BJ (cell line): ENCODE data around the gene ZNF700. TPM values are rescaled to one million over a fixed set of nuclear protein-coding genes. Genes with fewer than 3 reads are reported as not detected.
"Not testable (repeated sequence)": the region's sequence is repeated elsewhere in the genome, so short reads cannot be mapped to it uniquely, and the experiment has no call there.

Experiments
- CTCF ChIA-PET: fragments of 350-600 bp; formaldehyde crosslinking; extraction: SDS; loops from one replicate; lab custom pipeline; 2021; ENCODE audit warnings: antibody characterized with exemption, inconsistent platforms; lab: Yijun Ruan, JAX
- POLR2A ChIA-PET: fragments of 300-600 bp; sonication (Branson Sonifier 250); formaldehyde crosslinking; extraction: SDS; loops from one replicate; lab custom pipeline; 2021; ENCODE audit warnings: antibody characterized with exemption; lab: Charles Lee
- DNase-seq: peaks from one replicate; pipeline ENCODE4 v3.0.0-alpha.2; 2011; ENCODE audit warnings: low read depth
- H3K27me3 ChIP-seq: 2 replicates; pipeline ENCODE4 v1.6.0; 2011; ENCODE audit warnings: low read length; ENCODE audit not compliant: control insufficient read depth, insufficient read depth
- H3K36me3 ChIP-seq: 2 replicates; pipeline ENCODE4 v1.5.1; 2011; ENCODE audit warnings: low read length; ENCODE audit not compliant: control insufficient read depth, insufficient read depth
- H3K4me3 ChIP-seq: 2 replicates; pipeline ENCODE4 v1.5.1; 2011; ENCODE audit warnings: low read depth, mild to moderate bottlenecking, control low read depth, low read length
- CTCF ChIP-seq: IDR thresholded peaks from 2 replicates; pipeline ENCODE4 v1.5.1; 2011; ENCODE audit warnings: low read depth, mild to moderate bottlenecking, control low read depth, inconsistent platforms, low read length, moderate library complexity; ENCODE audit not compliant: insufficient read depth
- polyA minus RNA-seq: library from RNA; depleted of rRNA, polyadenylated mRNA; stranded (reverse); fragments of >200 nt; gene quantifications from 2 replicates; pipeline ENCODE4 v1.2.3, GENCODE V29; 2011; rRNA and poly(A)+ RNA removed
- polyA plus RNA-seq: library from polyadenylated mRNA; depleted of rRNA; stranded (reverse); fragments of >200 nt; gene quantifications from 2 replicates; pipeline ENCODE4 v1.2.3, GENCODE V29; 2011; rRNA removed

ZNF700 gene
- 2.5 and 4.8 TPM in 2 replicates for polyA plus RNA-seq
- 2.2 and 2.5 TPM in 2 replicates for polyA minus RNA-seq

- no peak for TF ChIP-seq CTCF
- CTCF ChIA-PET, result interaction anchor here (0.6 to 4.3 kb wide), 10 partner anchors 8 to 216 kb away, joined by 3 to 107 read pairs (median 5); partner anchors contain the start of gene ZNF491
- POLR2A ChIA-PET, result no interaction called here
- H3K4me3 ChIP-seq, result peak within 1 kb of the TSS; percentile 90
- no peaks in the 10 kb centered on the region for H3K27me3 ChIP-seq
- no peaks in the 10 kb centered on the region for H3K36me3 ChIP-seq
- peak; percentile 42 for DNase-seq
Measured at GRCh38 chr19:11924886-11925650, at the start of gene ZNF700. Gene ZNF700 (plus strand): TSS chr19:11925107. CDS start chr19:11925211, 104 bp downstream.

- CTCF ChIA-PET, result interaction anchor here (0.7 to 10.1 kb wide), 7 partner anchors 9 to 261 kb away, joined by 3 to 70 read pairs (median 11); partner anchors contain the start of genes ZNF20 and ZNF491
- DNase-seq, result not testable (repeated sequence)
Measured at GRCh38 chr19:11879687-11880266, 45.1 kb upstream of the ZNF700 start.

GRCh38 chr19:11880598-11880997 lies 44.3 kb upstream of the ZNF700 start:
- TF ChIP-seq CTCF, result no peak
- Histone ChIP-seq H3K36me3 (no peaks in the 10 kb centered on the region), H3K27me3 (no peaks in the 10 kb centered on the region; the same call in 1 of the 2 replicates), H3K4me3 (no peak overlapping the region)
- POLR2A ChIA-PET, result no interaction called here
- CTCF ChIA-PET, result interaction anchor here (0.6 to 10.1 kb wide), 7 partner anchors 10 to 260 kb away, joined by 3 to 70 read pairs (median 11); partner anchors contain the start of genes ZNF20 and ZNF491
- no peak for DNase-seq

More at GRCh38 chr19:11879687-11880266, 45.1 kb upstream of the ZNF700 start:
- H3K4me3 ChIP-seq, H3K36me3 ChIP-seq, POLR2A ChIA-PET, H3K27me3 ChIP-seq: not testable (repeated sequence)

- CTCF ChIA-PET, result interaction anchor here (0.6 to 10.1 kb wide), 10 partner anchors 9 to 275 kb away, joined by 3 to 70 read pairs (median 4); partner anchors contain the start of genes ZNF20, ZNF491 and ZNF625
Measured at GRCh38 chr19:11881151-11881800, 43.6 kb upstream of the ZNF700 start.

More at GRCh38 chr19:11881151-11881800, 43.6 kb upstream of the ZNF700 start:
- no peaks in the 10 kb centered on the region for H3K36me3 ChIP-seq
- peak; percentile 77 for TF ChIP-seq CTCF
- H3K27me3 ChIP-seq, result no peaks in the 10 kb centered on the region; the same call in 1 of the 2 replicates
- DNase-seq, result no peak
- H3K4me3 ChIP-seq, result no peak overlapping the region
- POLR2A ChIA-PET, result no interaction called here
